ENCODE measurements around the gene TYK2. TPM values are rescaled to one million over a fixed set of nuclear protein-coding genes. Genes with fewer than 3 reads are reported as not detected.
"Not testable (repeated sequence)": the region's sequence is repeated elsewhere in the genome, so short reads cannot be mapped to it uniquely, and the experiment has no call there.

TYK2 gene
- total and polyA plus RNA-seq, 2 experiments from 2014 or later, result 60.4 to 85.5 TPM

DNA sequence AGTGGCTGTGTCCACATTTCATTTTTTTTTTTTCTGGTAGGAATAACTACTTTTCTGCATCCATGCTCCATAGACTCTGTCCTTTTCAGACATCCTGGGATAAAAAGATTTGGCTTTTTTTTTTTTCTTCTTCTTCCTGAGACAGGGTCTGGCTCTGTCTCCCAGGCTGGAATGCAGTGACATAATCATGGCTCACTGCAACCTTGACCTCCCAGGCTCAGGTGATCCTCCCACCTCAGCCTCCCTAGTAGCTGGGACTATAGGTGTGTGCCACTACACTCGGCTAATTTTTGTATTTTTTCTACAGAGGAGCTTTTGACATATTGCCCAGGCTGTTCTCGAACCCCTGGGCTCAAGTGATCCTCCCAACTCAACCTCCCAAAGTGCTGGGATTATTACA is 36.9 kb downstream of the TYK2 start:
- no peak for TF ChIP-seq EZH2phosphoT487 (IDR thresholded peaks at IDR 0.05; ENCODE audit: insufficient read depth, low read depth)
- TF ChIP-seq EZH2 (IDR thresholded peaks at IDR 0.05; ENCODE audit: insufficient read depth, poor library complexity, severe bottlenecking), result no peak
- Histone ChIP-seq H3K4me2 (ENCODE audit: unreplicated experiment) (no peak overlapping the region), H3K36me3 (ENCODE audit: low read depth) (no peaks in the 10 kb centered on the region), H2AFZ (no peak overlapping the region), H3K4me3 (no peak overlapping the region), H3K27me3 (replicated peaks; ENCODE audit: insufficient read depth) (no peaks in the 10 kb centered on the region), H3K9me3 (ENCODE audit: low read depth) (no peaks in the 10 kb centered on the region), H3K79me2 (ENCODE audit: insufficient read depth) (no peaks in the 10 kb centered on the region), H3K4me1 (ENCODE audit: insufficient read depth) (peaks cover 7% of the 10 kb centered on the region; the same call in 1 of the 2 replicates), H3K9me2 (ENCODE audit: insufficient read depth) (no peaks in the 10 kb centered on the region), H4K20me1 (ENCODE audit: insufficient read depth) (no peaks in the 10 kb centered on the region), H3F3A (ENCODE audit: insufficient read depth) (peaks cover 4% of the 10 kb centered on the region; the same call in 1 of the 2 replicates), H3K27ac (no peak overlapping the region), H3K9ac (no peak overlapping the region)
- in situ Hi-C loops (cut with MboI), result no loop called here
- 68 to 82% methylated on average over 2 of the region's 2 CpGs for WGBS, 2 experiments (ENCODE audit: low coverage in 1 of 2, low lambda C conversion rate in 2 of 2, missing lambda C conversion rate in 2 of 2)
- no peak for DNase-seq

GRCh38 chr19:10339977-10340376 is 40.4 kb downstream of the TYK2 start:
- Histone ChIP-seq H3K27me3 (replicated peaks; ENCODE audit: insufficient read depth) (no peaks in the 10 kb centered on the region), H3F3A (ENCODE audit: insufficient read depth) (no peaks in the 10 kb centered on the region), H3K36me3 (ENCODE audit: low read depth) (no peaks in the 10 kb centered on the region), H3K4me2 (ENCODE audit: unreplicated experiment) (no peak overlapping the region), H3K4me3 (no peak overlapping the region), H3K9me3 (ENCODE audit: low read depth) (no peaks in the 10 kb centered on the region), H3K9ac (no peak overlapping the region), H4K20me1 (ENCODE audit: insufficient read depth) (no peaks in the 10 kb centered on the region), H3K27ac (no peak overlapping the region), H2AFZ (no peak overlapping the region), H3K9me2 (ENCODE audit: insufficient read depth) (no peaks in the 10 kb centered on the region), H3K79me2 (ENCODE audit: insufficient read depth) (no peaks in the 10 kb centered on the region), H3K4me1 (ENCODE audit: insufficient read depth) (no peaks in the 10 kb centered on the region)
- TF ChIP-seq EZH2phosphoT487 (IDR thresholded peaks at IDR 0.05; ENCODE audit: insufficient read depth, low read depth) (no peak), EZH2 (IDR thresholded peaks at IDR 0.05; ENCODE audit: insufficient read depth, poor library complexity, severe bottlenecking) (no peak)
- 86% methylated on average over 5 of the region's 5 CpGs for WGBS, 2 experiments (ENCODE audit: low coverage in 1 of 2, low lambda C conversion rate in 2 of 2, missing lambda C conversion rate in 2 of 2)
- no peak for DNase-seq
- in situ Hi-C loops (cut with MboI), result no loop called here

DNA sequence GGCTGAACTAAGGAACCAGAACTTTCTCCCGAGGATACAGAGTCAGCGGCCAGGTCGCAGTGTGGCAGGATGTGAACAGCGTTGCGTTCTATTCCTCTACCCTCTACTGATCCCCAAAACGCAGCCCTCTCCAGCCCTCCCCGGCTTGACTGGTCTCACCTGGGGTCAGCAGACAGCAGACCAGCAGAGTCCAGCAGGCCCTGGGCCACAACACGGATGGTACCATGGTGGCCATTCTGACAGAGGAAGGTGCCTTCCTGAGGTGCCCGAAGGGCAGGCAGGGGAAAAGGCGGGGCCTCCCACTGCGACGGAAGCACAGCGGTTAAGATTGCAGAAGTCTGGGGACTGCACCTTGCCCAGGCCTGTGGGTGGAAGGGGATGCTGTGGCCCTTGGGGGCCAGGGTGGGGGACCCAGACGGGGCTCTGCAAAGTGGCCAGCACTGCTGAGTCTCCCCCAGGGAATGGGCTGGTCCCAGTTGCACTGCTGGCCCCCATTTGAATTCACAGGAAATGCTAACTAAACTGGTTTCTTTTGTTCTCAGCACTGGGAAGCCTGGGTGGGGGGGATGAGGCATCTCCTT is 40.9 kb downstream of the TYK2 start, which contains the start of gene ICAM3:
Gene ICAM3, minus strand, starts transcription at position 245 of the 581 bp plus-strand sequence. Its CDS starts 10 bp downstream, at position 235.
- H3K27ac ChIP-seq, result no peak within 1 kb of the TSS
- H3K4me2 ChIP-seq (ENCODE audit: unreplicated experiment), result no peak within 1 kb of the TSS
- H4K20me1 ChIP-seq (ENCODE audit: insufficient read depth), result no peaks in the 10 kb centered on the region
- no peaks in the 10 kb centered on the region for H3K4me1 ChIP-seq (ENCODE audit: insufficient read depth)
- no peak for DNase-seq
- no peaks in the 10 kb centered on the region for H3K27me3 ChIP-seq (replicated peaks; ENCODE audit: insufficient read depth)
- no peak for TF ChIP-seq EZH2 (IDR thresholded peaks at IDR 0.05; ENCODE audit: insufficient read depth, poor library complexity, severe bottlenecking)
- TF ChIP-seq EZH2phosphoT487 (IDR thresholded peaks at IDR 0.05; ENCODE audit: insufficient read depth, low read depth), result no peak
- H2AFZ ChIP-seq, result no peak within 1 kb of the TSS
- no peaks in the 10 kb centered on the region for H3K9me3 ChIP-seq (ENCODE audit: low read depth)
- H3F3A ChIP-seq (ENCODE audit: insufficient read depth), result no peaks in the 10 kb centered on the region
- in situ Hi-C loops (cut with MboI), result no loop called here
- 74 to 78% methylated on average over 12 to 14 of the region's 14 CpGs for WGBS, 2 experiments (ENCODE audit: low coverage in 1 of 2, low lambda C conversion rate in 2 of 2, missing lambda C conversion rate in 2 of 2)
- no peaks in the 10 kb centered on the region for H3K79me2 ChIP-seq (ENCODE audit: insufficient read depth)
- H3K36me3 ChIP-seq (ENCODE audit: low read depth), result no peaks in the 10 kb centered on the region
- no peak within 1 kb of the TSS for H3K4me3 ChIP-seq
- H3K9ac ChIP-seq, result no peak within 1 kb of the TSS
- no peaks in the 10 kb centered on the region for H3K9me2 ChIP-seq (ENCODE audit: insufficient read depth)

DNA sequence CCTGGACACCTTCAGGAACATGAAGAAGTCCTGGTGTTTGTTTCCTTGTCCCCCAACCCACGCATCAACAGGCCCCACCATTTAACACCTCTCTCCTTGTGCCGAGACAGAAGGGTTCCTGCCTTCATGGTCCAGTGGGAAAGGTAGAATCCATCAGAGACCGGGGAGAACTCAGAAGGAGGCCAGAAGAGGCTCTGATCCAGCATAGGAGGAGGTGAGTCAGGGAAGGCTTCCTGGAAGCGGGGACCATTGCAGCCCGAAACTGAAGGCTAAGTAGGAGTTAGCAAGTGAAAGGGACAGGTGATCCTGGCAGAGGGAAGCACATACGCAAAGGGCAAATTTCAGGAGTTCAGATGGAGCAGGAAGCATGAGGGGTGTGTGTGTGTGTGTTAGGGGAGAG is 41.4 kb downstream of the TYK2 start:
- Histone ChIP-seq H3K4me2 (ENCODE audit: unreplicated experiment) (no peak overlapping the region), H3K36me3 (ENCODE audit: low read depth) (no peaks in the 10 kb centered on the region), H3K27me3 (replicated peaks; ENCODE audit: insufficient read depth) (no peaks in the 10 kb centered on the region), H3K27ac (no peak overlapping the region), H3K9me2 (ENCODE audit: insufficient read depth) (no peaks in the 10 kb centered on the region), H3K4me3 (no peak overlapping the region), H3F3A (ENCODE audit: insufficient read depth) (no peaks in the 10 kb centered on the region), H3K9me3 (ENCODE audit: low read depth) (no peaks in the 10 kb centered on the region), H3K79me2 (ENCODE audit: insufficient read depth) (no peaks in the 10 kb centered on the region), H2AFZ (no peak overlapping the region), H3K9ac (no peak overlapping the region), H3K4me1 (ENCODE audit: insufficient read depth) (no peaks in the 10 kb centered on the region), H4K20me1 (ENCODE audit: insufficient read depth) (no peaks in the 10 kb centered on the region)
- 70 to 71% methylated on average over 6 of the region's 6 CpGs for WGBS, 2 experiments (ENCODE audit: low coverage in 1 of 2, low lambda C conversion rate in 2 of 2, missing lambda C conversion rate in 2 of 2)
- no peak for DNase-seq
- in situ Hi-C loops (cut with MboI), result no loop called here
- TF ChIP-seq EZH2 (IDR thresholded peaks at IDR 0.05; ENCODE audit: insufficient read depth, poor library complexity, severe bottlenecking), result no peak
- TF ChIP-seq EZH2phosphoT487 (IDR thresholded peaks at IDR 0.05; ENCODE audit: insufficient read depth, low read depth), result no peak

DNA sequence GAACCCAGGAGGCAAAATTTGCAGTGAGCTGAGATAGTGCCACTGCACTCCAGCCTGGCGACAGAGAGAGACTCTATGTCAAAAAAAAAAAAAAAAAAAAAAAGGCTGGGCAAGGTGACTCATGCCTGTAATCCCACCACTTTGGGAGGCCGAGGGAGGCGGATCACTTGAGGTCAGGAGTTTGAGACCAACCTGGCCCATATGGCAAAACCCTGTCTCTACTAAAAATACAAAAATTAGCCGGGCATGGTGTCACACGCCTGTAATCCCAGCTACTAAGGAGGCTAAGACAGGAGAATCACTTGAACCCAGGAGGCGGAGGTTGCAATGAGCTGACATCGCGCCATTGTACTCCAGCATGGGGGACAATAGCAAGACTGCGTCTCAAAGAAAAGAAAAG is 43.6 kb downstream of the TYK2 start:
- H2AFZ ChIP-seq; H3K4me3 ChIP-seq; H3K9me2 ChIP-seq (ENCODE audit: insufficient read depth); H3K4me1 ChIP-seq (ENCODE audit: insufficient read depth); in situ Hi-C loops (cut with MboI); DNase-seq; H4K20me1 ChIP-seq (ENCODE audit: insufficient read depth); H3K27me3 ChIP-seq (replicated peaks; ENCODE audit: insufficient read depth); H3K36me3 ChIP-seq (ENCODE audit: low read depth); H3F3A ChIP-seq (ENCODE audit: insufficient read depth); H3K9me3 ChIP-seq (ENCODE audit: low read depth); H3K9ac ChIP-seq; H3K27ac ChIP-seq; H3K4me2 ChIP-seq (ENCODE audit: unreplicated experiment): not testable (repeated sequence)
- H3K79me2 ChIP-seq (ENCODE audit: insufficient read depth), result peaks cover 14% of the 10 kb centered on the region
- WGBS, 2 experiments (ENCODE audit: low coverage in 1 of 2, low lambda C conversion rate in 2 of 2, missing lambda C conversion rate in 2 of 2), result 91 to 92% methylated on average over 9 of the region's 9 CpGs
